Stimulated activated memory B cell treated with anti-CD40 and anti-IgM and Interleukin-4, amounts not matched to agents 10 μg/mL and 1 μg/mL and 100 μg/mL, for 72 hours (primary cell): Measurements from ENCODE around the gene IGF2R.
"Not testable (repeated sequence)": the region's sequence is repeated elsewhere in the genome, so short reads cannot be mapped to it uniquely, and the experiment has no call there.

Experiments
- ATAC-seq: fragments of 150-1000 bp; cut with Tn5 transposase; 2 replicates; pipeline ENCODE4 v1.10.0; 2021
- H3K27ac Mint-ChIP-seq: one replicate; pipeline ENCODE4 v1.8.0; 2022; ENCODE audit warnings: mild to moderate bottlenecking, mixed read lengths
- H3K27me3 Mint-ChIP-seq: one replicate; pipeline ENCODE4 v1.8.0; 2022; ENCODE audit warnings: mixed read lengths
- H3K36me3 Mint-ChIP-seq: one replicate; pipeline ENCODE4 v1.8.0; 2022; ENCODE audit warnings: mixed read lengths
- H3K4me1 Mint-ChIP-seq: one replicate; pipeline ENCODE4 v1.8.0; 2022; ENCODE audit warnings: mixed read lengths
- H3K4me3 Mint-ChIP-seq: one replicate; pipeline ENCODE4 v1.8.0; 2022; ENCODE audit warnings: mild to moderate bottlenecking, moderate library complexity, mixed read lengths
- H3K9me3 Mint-ChIP-seq: one replicate; pipeline ENCODE4 v1.8.0; 2022; ENCODE audit warnings: mixed read lengths

IGF2R gene

GRCh38 chr6:160118620-160119229 is 149.8 kb downstream of the IGF2R start:
- H3K4me1 Mint-ChIP-seq: no peaks in the 10 kb centered on the region
- H3K4me3 Mint-ChIP-seq: no peak overlapping the region
- peaks cover 59% of the 10 kb centered on the region for H3K36me3 Mint-ChIP-seq
- H3K27me3 Mint-ChIP-seq: no peaks in the 10 kb centered on the region
- no peak overlapping the region for H3K27ac Mint-ChIP-seq
- H3K9me3 Mint-ChIP-seq: peaks cover 2% of the 10 kb centered on the region
- no peak for ATAC-seq

GRCh38 chr6:160120087-160120486 is 151.2 kb downstream of the IGF2R start:
- Mint-ChIP-seq H3K4me3 (no peak overlapping the region), H3K27me3 (no peaks in the 10 kb centered on the region), H3K9me3 (peaks cover 2% of the 10 kb centered on the region), H3K4me1 (no peaks in the 10 kb centered on the region), H3K36me3 (peaks cover 55% of the 10 kb centered on the region), H3K27ac (no peak overlapping the region)
- no peak for ATAC-seq

DNA sequence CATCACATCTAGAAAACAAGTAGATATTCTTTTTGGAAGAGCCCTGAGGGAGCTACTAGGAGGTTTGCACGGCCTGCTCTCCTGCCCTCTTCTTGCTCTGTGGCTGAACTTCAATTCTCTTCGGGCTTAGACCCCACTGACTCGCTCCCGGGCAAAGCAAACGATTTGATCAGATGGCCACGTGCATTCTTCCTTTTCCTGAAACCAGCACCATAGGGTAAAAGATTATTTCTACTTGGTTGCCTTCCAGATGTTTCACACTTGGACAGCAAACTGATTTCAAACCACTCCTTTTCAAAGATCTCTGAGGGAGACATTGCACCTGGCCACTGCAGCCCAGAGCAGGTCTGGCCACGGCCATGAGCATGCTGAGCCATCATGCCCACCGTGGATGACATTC is 152.7 kb downstream of the IGF2R start, which contains the start of gene SLC22A1:
TSS of gene SLC22A1 (plus strand) at position 258 of the 400 bp plus-strand sequence. CDS start at position 379, 121 bp downstream.
- Mint-ChIP-seq H3K36me3 (peaks cover 47% of the 10 kb centered on the region), H3K4me1 (no peaks in the 10 kb centered on the region), H3K4me3 (no peak within 1 kb of the TSS), H3K9me3 (peaks cover 2% of the 10 kb centered on the region), H3K27ac (no peak within 1 kb of the TSS), H3K27me3 (no peaks in the 10 kb centered on the region)
- no peak for ATAC-seq

DNA sequence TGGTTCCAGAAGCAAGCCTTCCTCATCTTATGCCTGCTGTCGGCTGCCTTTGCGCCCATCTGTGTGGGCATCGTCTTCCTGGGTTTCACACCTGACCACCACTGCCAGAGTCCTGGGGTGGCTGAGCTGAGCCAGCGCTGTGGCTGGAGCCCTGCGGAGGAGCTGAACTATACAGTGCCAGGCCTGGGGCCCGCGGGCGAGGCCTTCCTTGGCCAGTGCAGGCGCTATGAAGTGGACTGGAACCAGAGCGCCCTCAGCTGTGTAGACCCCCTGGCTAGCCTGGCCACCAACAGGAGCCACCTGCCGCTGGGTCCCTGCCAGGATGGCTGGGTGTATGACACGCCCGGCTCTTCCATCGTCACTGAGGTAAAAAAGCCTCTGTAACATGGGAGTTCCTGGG is 153.1 kb downstream of the IGF2R start:
- no peak overlapping the region for H3K4me3 Mint-ChIP-seq
- no peaks in the 10 kb centered on the region for H3K4me1 Mint-ChIP-seq
- peaks cover 46% of the 10 kb centered on the region for H3K36me3 Mint-ChIP-seq
- H3K27me3 Mint-ChIP-seq: no peaks in the 10 kb centered on the region
- peaks cover 2% of the 10 kb centered on the region for H3K9me3 Mint-ChIP-seq
- no peak overlapping the region for H3K27ac Mint-ChIP-seq
- ATAC-seq: peak; percentile 34

- H3K9me3 Mint-ChIP-seq: peaks cover 1% of the 10 kb centered on the region
- ATAC-seq: no peak
- H3K4me3 Mint-ChIP-seq: no peak overlapping the region
- H3K4me1 Mint-ChIP-seq: no peaks in the 10 kb centered on the region
- H3K27ac Mint-ChIP-seq: no peak overlapping the region
- no peaks in the 10 kb centered on the region for H3K27me3 Mint-ChIP-seq
- peaks cover 39% of the 10 kb centered on the region for H3K36me3 Mint-ChIP-seq
Observed at GRCh38 chr6:160122744-160123143, 153.9 kb downstream of the IGF2R start.

- Mint-ChIP-seq H3K4me1 (no peaks in the 10 kb centered on the region), H3K9me3 (no peaks in the 10 kb centered on the region), H3K4me3 (no peak overlapping the region), H3K27ac (no peak overlapping the region), H3K27me3 (no peaks in the 10 kb centered on the region), H3K36me3 (peaks cover 30% of the 10 kb centered on the region)
- ATAC-seq: no peak
Observed at GRCh38 chr6:160124007-160124406, 155.1 kb downstream of the IGF2R start.

- Mint-ChIP-seq H3K27me3 (no peaks in the 10 kb centered on the region), H3K27ac (no peak overlapping the region), H3K4me3 (no peak overlapping the region), H3K9me3 (no peaks in the 10 kb centered on the region), H3K36me3 (peaks cover 31% of the 10 kb centered on the region), H3K4me1 (no peaks in the 10 kb centered on the region)
- no peak for ATAC-seq
Observed at GRCh38 chr6:160124605-160125004, 155.7 kb downstream of the IGF2R start.

DNA sequence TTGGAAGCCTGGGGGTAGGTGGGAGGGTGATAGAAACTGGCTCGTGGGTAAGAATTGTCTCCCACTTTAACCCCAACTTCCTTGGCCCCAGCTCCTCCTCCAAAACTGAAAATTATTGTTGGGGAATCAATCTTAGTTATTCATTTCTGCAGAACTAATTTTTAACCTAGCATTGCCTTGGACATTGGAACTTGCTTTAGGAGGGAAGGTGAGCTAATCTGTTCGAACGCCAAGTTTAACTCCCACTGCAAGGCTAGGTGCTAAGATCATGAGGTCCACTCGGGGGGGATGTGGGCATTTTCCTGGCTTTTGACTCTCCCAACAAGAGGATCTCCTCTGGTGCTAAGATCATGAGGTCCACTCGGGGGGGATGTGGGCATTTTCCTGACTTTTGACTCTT is 156.2 kb downstream of the IGF2R start:
- not testable (repeated sequence) for H3K9me3 Mint-ChIP-seq, H3K27ac Mint-ChIP-seq, H3K27me3 Mint-ChIP-seq, ATAC-seq, H3K4me1 Mint-ChIP-seq, H3K4me3 Mint-ChIP-seq
- peaks cover 30% of the 10 kb centered on the region for H3K36me3 Mint-ChIP-seq

DNA sequence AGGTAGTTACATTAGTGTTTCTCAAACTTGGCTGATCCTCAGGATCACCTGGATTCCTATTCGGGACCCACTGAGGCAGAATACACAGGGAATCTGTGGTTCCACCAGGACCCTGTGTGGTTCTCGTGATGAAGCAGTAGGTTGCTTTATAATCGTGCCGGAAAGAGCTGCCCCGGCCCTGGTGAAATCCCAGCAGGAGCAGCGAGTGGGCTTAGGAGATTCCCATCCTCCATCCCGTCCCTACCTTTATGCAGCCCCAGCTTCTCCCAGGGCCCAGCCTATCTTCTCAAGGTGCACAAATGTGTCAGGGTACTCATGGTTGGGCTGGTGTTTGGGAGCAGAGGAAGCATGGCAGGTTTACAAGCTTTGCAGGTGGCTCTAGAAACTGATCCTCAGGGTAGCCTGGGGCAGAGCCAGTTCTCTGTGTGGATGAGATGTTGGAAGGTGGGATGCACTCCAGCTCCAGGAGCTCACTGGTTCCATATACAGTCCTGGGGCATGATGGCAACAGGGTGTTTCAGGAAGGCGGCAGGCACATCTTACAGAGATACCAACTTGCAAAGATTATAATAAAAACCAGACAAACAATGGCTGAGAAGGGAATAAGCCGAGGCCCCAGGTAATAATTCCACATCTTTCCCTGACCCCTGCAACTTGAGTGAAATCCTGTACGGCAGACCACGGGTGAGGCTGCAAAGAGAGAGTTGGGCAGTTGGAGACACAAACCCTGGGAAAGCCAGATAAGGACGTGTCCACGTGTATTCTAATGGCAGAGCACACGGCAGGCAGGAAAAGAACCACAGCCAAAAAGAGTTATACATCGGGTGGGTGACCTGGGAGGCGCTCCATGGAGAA is 158.6 kb downstream of the IGF2R start:
- peaks cover 15% of the 10 kb centered on the region for H3K36me3 Mint-ChIP-seq
- H3K4me1 Mint-ChIP-seq: no peaks in the 10 kb centered on the region
- H3K4me3 Mint-ChIP-seq: no peak overlapping the region
- H3K9me3 Mint-ChIP-seq: no peaks in the 10 kb centered on the region
- no peak overlapping the region for H3K27ac Mint-ChIP-seq
- ATAC-seq: no peak
- no peaks in the 10 kb centered on the region for H3K27me3 Mint-ChIP-seq

DNA sequence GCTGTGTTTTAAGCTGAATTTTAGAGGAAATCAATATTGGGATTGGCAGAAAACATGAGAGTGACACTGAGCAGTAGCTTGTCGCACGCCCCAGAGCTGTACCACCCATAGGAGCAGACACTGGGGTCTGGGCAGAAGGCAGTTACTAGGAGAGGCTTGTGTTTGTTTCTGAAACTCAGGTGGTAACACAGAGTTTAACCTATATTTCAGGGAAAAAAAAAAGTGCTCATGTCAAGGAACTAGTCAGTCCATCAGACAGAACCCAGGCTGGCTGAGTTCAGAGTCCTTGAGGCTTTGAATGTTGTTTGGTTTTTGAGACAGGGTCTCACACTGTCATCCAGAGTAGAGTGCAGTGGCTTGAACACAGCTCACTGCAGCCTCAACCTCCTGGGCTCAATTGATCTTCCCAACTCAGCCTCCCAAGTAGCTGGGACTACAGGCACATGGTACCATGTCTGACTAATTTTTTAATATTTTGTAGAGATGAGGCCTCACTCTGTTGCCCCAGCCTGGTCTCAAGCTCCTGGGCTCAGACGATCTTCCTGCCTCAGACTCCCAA is 159.3 kb downstream of the IGF2R start:
- Mint-ChIP-seq H3K36me3 (peaks cover 15% of the 10 kb centered on the region), H3K27me3 (no peaks in the 10 kb centered on the region), H3K4me1 (no peaks in the 10 kb centered on the region), H3K9me3 (no peaks in the 10 kb centered on the region), H3K4me3 (no peak overlapping the region), H3K27ac (no peak overlapping the region)
- ATAC-seq: no peak

DNA sequence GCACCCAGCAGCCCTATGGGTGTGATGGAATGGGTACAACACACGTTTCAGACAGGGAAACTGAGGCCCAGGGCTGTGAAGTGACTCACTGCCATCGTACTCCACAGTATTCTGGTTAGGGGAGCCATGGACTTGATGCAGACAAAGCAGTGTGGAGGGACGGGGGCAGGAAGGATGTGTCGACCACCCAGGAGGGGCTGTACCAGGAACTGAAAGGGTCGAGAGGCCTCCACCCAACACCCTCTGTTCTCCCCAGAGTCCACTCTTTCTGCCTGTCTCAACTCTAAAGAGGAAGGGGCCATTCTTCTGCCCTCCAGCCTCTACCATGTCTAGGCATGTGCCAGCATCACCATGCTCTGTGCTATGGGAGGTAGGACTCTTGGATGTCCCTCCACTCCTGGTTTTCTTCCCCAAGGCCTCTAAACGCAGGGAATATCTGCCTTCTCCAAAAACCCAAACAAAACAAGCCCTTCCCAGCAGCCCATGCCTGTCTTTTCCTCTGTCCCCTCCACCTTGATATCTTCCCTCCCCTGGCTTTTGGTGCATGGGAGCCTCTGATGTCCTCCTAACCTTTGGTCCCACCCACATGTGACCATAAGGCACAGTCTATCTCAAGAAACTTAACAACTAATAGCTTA is 160.1 kb downstream of the IGF2R start:
- Mint-ChIP-seq H3K27ac (no peak overlapping the region), H3K4me1 (no peaks in the 10 kb centered on the region), H3K9me3 (no peaks in the 10 kb centered on the region), H3K36me3 (peaks cover 12% of the 10 kb centered on the region), H3K27me3 (no peaks in the 10 kb centered on the region), H3K4me3 (no peak overlapping the region)
- ATAC-seq: no peak

DNA sequence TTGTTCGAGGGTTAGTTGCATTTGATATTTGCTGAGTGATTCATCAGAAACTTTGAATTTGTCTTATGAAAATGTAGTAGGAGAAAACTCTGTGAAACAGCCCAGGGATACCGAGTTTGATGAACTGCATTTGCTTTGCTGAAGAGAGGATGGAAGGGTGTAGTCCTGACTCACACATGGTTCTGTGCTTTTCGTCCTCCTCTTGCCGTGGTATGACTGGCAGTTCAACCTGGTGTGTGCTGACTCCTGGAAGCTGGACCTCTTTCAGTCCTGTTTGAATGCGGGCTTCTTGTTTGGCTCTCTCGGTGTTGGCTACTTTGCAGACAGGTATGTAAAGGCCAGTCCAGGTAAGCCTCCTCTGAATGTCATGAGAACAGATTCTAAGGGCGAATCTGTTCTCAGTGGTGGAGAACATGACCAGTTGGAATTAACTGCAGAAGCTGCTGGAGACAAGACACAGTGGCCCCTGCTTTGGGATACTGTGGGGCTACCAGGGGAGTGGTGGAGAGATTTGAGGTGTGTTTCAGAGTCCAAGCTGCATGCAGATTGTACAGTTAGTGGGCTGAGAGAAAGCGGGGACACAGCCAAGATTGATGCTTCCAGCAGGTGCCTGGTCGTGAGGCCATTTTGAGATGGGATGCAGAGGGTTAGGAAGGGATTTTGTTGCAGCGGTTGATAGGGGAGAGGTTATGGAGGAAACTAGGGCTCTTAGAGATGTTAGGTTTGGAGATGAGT is 161.2 kb downstream of the IGF2R start:
- H3K36me3 Mint-ChIP-seq: peaks cover 12% of the 10 kb centered on the region
- no peaks in the 10 kb centered on the region for H3K9me3 Mint-ChIP-seq
- H3K4me1 Mint-ChIP-seq: no peaks in the 10 kb centered on the region
- H3K27me3 Mint-ChIP-seq: no peaks in the 10 kb centered on the region
- ATAC-seq: no peak
- H3K4me3 Mint-ChIP-seq: no peak overlapping the region
- no peak overlapping the region for H3K27ac Mint-ChIP-seq

- Mint-ChIP-seq H3K4me3 (no peak overlapping the region), H3K9me3 (no peaks in the 10 kb centered on the region), H3K27me3 (no peaks in the 10 kb centered on the region), H3K27ac (no peak overlapping the region), H3K36me3 (peaks cover 12% of the 10 kb centered on the region), H3K4me1 (no peaks in the 10 kb centered on the region)
- ATAC-seq: no peak
Observed at GRCh38 chr6:160130729-160131484, 162.0 kb downstream of the IGF2R start.

DNA sequence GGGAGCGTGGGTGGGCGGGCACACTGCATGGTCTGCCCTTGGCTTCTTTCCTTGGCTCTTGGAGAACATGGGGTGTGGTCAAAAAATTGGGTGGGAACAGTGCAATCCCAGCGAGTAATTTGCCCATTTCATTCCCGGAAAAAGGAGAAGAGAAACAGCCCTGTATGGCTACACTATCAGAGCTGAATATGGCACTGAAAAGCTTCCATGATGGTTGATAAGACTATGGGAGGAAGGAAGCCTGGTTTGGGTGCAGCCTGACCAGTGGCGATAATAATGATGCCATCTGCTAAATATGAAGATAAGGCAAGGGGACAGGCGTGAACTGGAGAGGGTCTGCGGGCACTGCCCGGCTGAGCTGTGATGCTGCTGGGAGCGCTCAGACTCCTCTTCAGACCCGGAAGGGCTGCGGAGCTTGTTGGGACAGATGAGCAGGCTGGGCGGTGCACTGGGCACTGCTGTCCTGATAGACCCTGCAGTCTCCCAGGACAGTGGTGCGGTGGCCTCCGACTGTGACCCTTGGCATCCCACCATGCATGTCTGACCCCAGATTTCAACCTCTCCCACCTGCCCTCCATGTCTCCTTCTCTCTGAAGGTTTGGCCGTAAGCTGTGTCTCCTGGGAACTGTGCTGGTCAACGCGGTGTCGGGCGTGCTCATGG is 162.9 kb downstream of the IGF2R start:
- peaks cover 12% of the 10 kb centered on the region for H3K36me3 Mint-ChIP-seq
- H3K27ac Mint-ChIP-seq: no peak overlapping the region
- no peaks in the 10 kb centered on the region for H3K27me3 Mint-ChIP-seq
- no peaks in the 10 kb centered on the region for H3K9me3 Mint-ChIP-seq
- no peak for ATAC-seq
- H3K4me1 Mint-ChIP-seq: no peaks in the 10 kb centered on the region
- no peak overlapping the region for H3K4me3 Mint-ChIP-seq
